Adipose tissue (tissue), 3 donors: ENCODE data around the gene A4GNT. TPM values are rescaled to one million over a fixed set of nuclear protein-coding genes. Genes with fewer than 3 reads are reported as not detected.
"Not testable (repeated sequence)": the region's sequence is repeated elsewhere in the genome, so short reads cannot be mapped to it uniquely, and the experiment has no call there.

Experiments
- H3K27ac ChIP-seq: one replicate; pipeline ENCODE4 v1.5.1; 2013; ENCODE audit warnings: low read depth, low read length
- WGBS, 3 donors: extraction: QIAGEN DNeasy Blood & Tissue Kit; methylation state at CpG; one replicate each; pipeline ENCODE4 v1.1.7; 2013; 5-methylcytosine and 5-hydroxymethylcytosine counted together
- polyA plus RNA-seq, 3 donors: library from polyadenylated mRNA; stranded (reverse); fragments of 200-250 nt; gene quantifications; one replicate each; pipeline ENCODE4 v1.2.3, GENCODE V29; 2013
- donor health status: healthy with polysubstance abuse.
- donor health status: Bipolar disorder and iron deficiency.
- donor health status: healthy.

A4GNT gene
- under 1 TPM in 2 of 3 donors, not detected in 1; 0.14 to 0.18 TPM for polyA plus RNA-seq

DNA sequence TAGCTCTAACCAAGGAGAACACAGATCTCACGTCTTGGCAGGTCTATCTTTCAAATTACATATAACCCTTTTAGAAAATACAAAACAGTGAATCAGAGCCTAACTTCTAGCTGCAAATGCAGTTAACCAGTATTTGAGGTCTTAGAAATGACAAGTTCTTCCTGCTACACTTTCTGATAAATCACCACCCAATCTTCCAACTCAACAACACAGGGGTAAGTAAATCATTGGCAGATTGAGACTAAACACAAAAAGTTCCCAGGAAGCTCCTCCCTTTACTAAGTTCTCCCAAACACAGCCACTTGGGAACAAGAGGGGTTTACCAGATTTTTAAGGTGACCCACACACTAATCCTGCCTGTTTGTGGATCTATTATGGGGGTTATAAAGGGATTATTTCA lies at the start of gene A4GNT:
A4GNT (minus strand) TSS at position 152 of the 400 bp plus-strand sequence. CDS start 1,134 bp downstream, outside the sequence.
- no peak within 1 kb of the TSS for H3K27ac ChIP-seq
- WGBS, 3 donors = 68 to 85% (median 75%) methylated on average over 1 of the region's 1 CpG

DNA sequence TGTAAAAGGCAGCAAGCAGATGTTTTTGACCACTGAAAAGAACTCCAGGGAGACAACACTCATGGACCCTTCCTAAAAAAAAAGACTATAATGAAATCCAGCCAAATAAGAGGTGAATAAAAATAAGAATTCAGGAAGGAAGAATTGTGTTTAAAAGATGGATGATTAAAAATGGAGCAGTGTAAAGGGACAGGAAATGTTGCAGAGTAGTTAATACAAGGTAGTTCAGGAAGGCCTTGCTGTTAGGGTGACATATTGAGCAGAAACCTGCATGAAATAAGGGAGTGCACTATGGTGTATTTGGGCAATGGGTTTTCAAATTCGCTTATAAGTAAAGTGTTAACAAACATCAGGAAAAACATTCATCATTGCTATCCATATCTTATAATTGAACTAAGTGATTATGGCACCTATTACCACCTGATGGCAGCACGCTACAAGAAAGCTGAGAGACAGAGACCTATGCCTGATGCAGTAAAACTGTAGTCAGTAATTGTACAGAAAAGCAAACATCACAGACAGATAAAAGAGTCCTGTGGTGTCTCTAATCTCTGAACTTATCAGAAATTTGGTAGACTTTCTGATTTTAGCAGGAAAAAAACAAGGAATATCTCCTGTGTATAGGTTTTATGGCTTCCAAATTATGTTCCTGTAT lies 48.3 kb upstream of the A4GNT start:
- H3K27ac ChIP-seq = no peak overlapping the region
- 3 to 15% (median 13%) methylated on average over 2 of the region's 2 CpGs for WGBS, 3 donors

DNA sequence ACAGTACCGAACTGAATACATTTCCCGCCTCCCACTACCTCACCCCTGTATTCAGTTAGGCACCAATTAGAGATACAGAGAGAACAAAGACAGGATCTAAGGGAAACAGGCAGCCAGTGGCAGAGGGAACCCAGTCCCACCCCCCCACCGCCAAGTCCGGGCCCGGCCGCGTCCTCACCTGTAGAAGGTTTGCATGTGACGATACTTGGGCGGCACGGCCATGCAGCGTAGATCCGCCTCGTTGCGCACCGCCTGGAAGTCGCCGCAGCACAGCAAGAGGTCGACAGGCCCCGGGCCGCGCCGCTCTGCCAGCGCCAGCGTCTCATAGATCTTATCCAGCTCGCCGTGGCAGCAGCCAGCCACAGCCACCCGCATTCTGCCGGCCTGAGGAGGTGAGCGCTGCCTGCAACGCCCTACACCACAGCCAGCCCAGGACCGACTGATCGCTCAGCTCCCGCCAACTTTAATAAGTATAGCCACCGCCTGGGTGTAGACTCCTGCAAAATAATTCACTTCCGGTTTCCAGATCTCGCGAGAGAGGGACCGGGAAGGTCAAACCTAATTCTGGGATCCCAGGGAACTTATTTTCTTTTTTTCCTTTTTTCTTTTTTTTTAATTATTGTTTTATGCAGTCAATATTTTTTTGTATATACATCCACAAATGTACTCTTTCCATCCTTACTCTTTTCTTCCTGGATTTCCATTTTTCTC lies 42.4 kb upstream of the A4GNT start, which contains the start of gene DBR1:
DBR1 (minus strand) TSS at position 501 of the 711 bp plus-strand sequence; CDS start at position 375, 126 bp downstream.
- H3K27ac ChIP-seq = no peak within 1 kb of the TSS
- 0 to 1% (median 1%) methylated on average over 38 of the region's 38 CpGs for WGBS, 3 donors

- 57 to 68% (median 67%) methylated on average over 13 of the region's 13 CpGs for WGBS, 3 donors
- H3K27ac ChIP-seq = no peak overlapping the region
Measured at GRCh38 chr3:138173769-138174420, 41.7 kb upstream of the A4GNT start.

DNA sequence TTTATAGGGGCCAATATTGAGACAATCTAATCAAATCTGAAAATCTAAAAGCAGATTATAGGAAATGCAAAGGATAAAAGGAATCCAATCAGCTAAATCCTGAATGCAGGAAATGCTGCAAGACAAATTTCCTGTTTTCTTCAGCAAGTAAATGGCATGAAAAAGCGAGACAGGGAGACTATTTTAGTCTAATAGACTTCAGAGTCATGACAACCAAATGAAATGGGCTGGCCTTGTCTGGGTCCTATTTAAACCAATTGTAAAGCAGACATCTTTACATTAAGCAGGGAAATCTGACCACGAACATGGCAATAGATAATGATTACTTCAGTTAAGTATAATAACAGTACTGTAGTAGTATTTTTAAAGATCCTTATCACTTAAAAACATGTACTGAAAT lies 40.4 kb upstream of the A4GNT start:
- H3K27ac ChIP-seq = no peak overlapping the region
- 56 to 89% (median 62%) methylated on average over 2 of the region's 2 CpGs for WGBS, 3 donors

- 99 to 100% (median 100%) methylated on average over 2 of the region's 2 CpGs for WGBS, 3 donors
- H3K27ac ChIP-seq = no peak overlapping the region
Measured at GRCh38 chr3:138165061-138165460, 32.9 kb upstream of the A4GNT start.

GRCh38 chr3:138157743-138158142 lies 25.6 kb upstream of the A4GNT start:
- WGBS, 3 donors = 94 to 96% (median 94%) methylated on average over 4 of the region's 4 CpGs
- no peak overlapping the region for H3K27ac ChIP-seq

DNA sequence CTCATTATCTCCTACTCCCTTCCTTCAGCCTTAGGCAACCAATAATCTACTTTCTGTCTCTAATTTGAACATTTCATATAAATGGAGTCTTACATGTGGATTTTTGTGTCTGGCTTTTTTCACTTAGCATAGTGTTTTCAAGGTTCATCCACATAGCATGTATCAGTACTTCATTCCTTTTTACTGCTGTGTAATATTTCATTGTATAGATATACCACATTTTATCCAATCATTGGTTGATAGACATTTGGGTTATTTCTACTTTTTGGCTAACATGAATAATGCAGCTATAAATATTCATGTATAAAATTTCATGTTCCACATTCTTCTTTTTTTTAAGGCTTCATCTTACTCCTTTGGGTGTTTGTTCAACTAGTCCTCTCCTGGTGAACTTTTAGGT lies 22.3 kb upstream of the A4GNT start:
- no peak overlapping the region for H3K27ac ChIP-seq

DNA sequence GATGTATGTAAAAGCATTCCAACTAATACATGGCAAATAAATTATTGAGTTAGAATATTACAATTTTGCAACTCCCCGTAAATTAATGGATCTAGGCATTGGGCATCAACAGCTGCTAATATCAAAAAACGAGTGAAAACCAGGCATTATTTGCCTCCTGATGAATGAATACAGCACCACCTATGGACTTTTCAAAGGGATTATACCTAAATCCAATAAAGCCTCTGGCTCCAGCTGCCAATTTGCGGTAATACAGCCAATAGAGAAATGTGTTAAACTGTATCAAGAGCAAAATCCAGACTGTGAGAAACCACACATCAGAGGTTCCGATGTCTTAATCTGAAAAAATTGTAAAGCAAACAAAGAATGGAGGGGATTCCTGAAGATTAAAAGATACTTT lies 16.3 kb upstream of the A4GNT start:
- WGBS, 3 donors = 56 to 71% (median 68%) methylated on average over 4 of the region's 4 CpGs
- H3K27ac ChIP-seq = no peak overlapping the region

- 95 to 98% (median 96%) methylated on average over 3 of the region's 3 CpGs for WGBS, 3 donors
- H3K27ac ChIP-seq = not testable (repeated sequence)
Measured at GRCh38 chr3:138142181-138142580, 10.0 kb upstream of the A4GNT start.

GRCh38 chr3:138140940-138141339 lies 8.8 kb upstream of the A4GNT start:
- H3K27ac ChIP-seq = no peak overlapping the region

- H3K27ac ChIP-seq = no peak overlapping the region
- 28 to 42% (median 30%) methylated on average over 2 of the region's 2 CpGs for WGBS, 3 donors
Measured at GRCh38 chr3:138139691-138140090, 7.5 kb upstream of the A4GNT start.

- WGBS, 3 donors = 41 to 74% (median 47%) methylated on average over 2 of the region's 2 CpGs
- no peak overlapping the region for H3K27ac ChIP-seq
Measured at GRCh38 chr3:138137861-138138260, 5.7 kb upstream of the A4GNT start.

DNA sequence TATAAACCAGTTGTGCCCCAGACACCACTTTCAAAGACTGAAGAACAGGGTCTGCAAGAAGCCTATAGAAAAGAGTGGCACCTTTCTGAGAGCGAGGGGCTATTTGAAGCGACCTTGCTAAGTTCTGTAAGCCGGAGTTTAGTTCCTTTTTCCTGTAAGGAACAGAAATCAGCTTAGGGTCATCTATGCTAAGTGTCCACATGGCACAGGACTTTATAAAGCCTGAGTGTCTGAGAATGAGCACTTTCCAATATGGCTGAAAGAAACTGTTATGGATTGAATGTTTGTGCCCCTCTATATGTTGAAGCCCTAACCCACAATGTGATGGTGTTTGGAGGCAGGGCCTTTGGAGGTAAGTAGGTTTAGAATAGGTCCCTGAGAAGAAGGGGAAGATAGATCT lies 4.0 kb upstream of the A4GNT start:
- no peak overlapping the region for H3K27ac ChIP-seq
- WGBS, 3 donors = 36 to 50% (median 38%) methylated on average over 3 of the region's 3 CpGs

- no peak overlapping the region for H3K27ac ChIP-seq
- 22 to 59% (median 52%) methylated on average over 2 of the region's 2 CpGs for WGBS, 3 donors
Measured at GRCh38 chr3:138135833-138136194, 3.6 kb upstream of the A4GNT start.

DNA sequence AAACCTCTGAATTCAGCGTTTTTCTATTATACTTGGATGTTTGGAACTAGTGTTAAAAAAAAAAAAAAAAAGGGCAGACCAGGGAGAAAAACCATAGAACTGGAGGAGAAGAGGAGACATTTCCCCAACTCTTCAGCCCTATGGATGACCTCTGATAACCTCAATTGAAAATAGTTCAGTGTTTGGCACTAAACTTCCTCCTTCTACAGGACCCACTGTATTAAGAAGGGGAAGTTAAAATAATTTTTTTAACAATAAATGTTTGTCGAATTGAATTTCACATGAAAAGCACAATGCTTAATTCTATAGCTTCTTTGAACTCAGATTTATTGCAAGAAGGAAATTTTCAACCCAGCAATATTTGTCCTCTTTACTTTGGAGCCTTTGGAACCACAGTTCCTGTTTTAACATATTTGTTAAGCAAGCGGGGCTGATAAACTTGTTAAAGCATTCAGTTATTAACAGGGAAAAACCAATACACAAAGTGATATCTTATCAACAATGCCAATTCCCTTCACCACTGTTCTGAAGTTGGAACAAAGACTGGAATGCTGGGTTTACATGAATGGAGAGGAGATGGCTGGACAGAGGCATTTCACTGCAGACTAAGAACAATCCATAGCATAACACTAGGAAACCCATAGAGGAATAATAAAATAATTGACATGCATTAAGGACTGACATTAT lies 3.1 kb upstream of the A4GNT start:
- WGBS, 3 donors = 25 to 59% (median 36%) methylated on average over 3 of the region's 3 CpGs
- H3K27ac ChIP-seq = no peak overlapping the region

DNA sequence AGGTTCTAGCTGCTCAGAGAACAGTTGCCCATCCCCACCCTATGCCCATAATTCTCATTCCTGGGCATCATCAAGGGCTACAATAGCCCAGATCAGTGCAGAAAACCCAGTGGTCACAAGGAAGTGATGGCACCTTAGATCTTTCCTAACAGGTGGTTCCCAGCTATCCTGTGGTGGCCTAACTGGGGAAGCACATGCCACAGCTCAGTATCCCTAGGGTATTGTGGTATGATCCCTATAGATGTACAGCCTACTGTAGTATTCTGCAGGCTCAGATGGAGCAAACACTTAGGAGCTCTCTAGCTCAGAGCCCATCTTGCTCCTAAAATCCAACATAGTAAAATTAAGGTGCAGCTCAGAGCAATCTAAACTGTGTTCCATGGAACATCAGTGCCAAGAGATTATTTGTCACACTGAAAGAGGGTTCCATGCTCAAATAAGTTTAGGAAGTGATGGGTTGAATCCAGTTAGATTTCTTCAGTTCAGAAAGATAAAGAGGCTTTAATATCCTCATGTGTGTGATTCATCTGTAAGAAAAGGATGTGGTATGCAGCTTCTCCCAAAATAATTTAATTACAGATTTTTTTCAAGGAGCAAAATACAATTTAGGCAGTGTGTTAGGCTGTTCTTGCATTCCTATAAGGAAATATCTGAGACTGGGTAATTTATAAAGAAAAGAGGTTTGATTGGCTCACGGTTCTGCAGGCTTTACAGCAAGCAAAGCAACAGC lies 4.4 kb downstream of the A4GNT start:
- no peak overlapping the region for H3K27ac ChIP-seq
- WGBS, 3 donors = 82 to 96% (median 89%) methylated on average over 1 of the region's 1 CpG

DNA sequence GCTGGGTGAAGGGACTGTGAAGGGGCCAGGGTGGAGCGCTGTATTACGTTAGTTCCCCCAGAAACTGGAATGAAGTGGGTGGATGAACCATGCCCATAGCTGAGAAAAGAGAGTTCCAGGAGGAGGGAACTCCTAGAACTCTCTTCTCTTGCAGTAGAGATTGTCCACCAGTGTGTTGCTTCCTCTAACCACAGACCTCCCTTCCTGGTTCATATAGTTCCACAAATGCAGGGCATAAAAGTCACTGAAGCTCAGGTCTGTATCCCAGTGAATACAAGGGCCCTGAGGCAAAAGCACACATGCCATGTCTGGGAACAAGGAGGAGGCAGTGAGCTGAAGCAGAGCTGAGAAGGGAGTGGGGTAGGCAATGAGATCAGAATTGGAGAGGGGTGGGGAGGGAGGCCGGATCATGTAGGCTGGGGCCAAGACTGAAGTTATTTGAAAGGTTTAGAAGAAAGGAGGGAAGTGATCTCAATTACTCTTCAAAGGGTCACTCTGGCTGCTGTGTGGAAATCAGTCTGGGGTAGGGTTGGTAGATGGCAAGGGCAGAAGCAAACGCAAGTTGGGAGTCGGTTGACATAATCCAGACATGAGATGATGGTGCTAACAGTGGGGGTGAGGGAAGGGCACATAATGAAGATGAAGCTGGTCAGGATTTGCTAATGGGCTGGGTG lies 6.5 kb downstream of the A4GNT start:
- H3K27ac ChIP-seq = peak overlapping the region; percentile 6

More for the DNA sequence above, 6.5 kb downstream of the A4GNT start:
- WGBS, 3 donors = 23 to 53% (median 27%) methylated on average over 5 of the region's 5 CpGs
